ENCODE data around the gene NOTO.
A peak's percentile ranks its signal among the peaks of the same experiment; 100 is the strongest.
"Not testable (repeated sequence)": the region's sequence is repeated elsewhere in the genome, so short reads cannot be mapped to it uniquely, and the experiment has no call there.

The NOTO gene

DNA sequence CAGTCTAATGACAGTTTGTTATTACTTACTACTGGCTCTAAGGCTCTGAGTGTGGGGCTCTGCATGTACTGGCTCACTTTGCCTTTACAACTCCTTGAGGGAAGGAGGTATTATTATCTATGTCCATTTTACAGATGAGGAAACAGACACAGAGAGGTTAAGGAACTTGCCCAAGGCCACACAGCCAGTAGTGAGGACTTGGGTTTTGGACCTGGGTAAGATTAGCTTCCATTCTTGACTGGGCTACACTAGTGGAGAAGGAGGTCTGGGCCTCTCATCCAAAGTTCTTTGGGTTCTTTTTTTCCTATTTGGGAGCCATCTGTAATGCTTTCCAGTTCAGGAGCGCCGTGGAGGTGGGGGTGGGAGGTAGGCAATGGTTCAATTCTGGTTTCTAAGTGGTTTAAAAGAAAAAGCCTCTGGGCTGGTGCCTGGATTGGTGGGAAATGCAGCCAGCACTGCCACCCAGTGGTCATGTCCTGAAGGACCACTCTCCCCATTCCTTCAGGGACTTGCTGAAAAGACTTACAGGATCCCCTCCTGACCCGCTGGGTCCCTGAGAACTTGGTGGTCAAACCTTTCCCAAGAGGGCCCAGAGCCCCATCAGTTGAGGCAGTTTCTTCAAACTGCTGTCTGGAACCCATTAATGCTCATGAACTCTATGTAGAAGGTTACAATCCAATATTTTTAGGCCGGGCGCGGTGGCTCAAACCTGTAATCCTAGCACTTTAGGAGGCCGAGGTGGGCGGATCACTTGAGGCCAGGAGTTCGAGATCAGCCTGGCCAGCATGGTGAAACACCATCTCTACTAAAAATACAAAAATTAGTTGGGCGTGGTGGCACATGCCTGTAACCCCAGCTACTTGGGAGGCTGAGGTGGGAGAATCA, 38.6 kb upstream of the NOTO start:
- H3K4me3 ChIP-seq (ENCODE audit: low read length): no peak overlapping the region
- no peaks in the 10 kb centered on the region for H3K36me3 ChIP-seq (replicated peaks; ENCODE audit: low read depth, low read length)
- no peaks in the 10 kb centered on the region for H3K9me3 ChIP-seq (ENCODE audit: insufficient read depth, low read length)
- TF ChIP-seq, protein P1, sequence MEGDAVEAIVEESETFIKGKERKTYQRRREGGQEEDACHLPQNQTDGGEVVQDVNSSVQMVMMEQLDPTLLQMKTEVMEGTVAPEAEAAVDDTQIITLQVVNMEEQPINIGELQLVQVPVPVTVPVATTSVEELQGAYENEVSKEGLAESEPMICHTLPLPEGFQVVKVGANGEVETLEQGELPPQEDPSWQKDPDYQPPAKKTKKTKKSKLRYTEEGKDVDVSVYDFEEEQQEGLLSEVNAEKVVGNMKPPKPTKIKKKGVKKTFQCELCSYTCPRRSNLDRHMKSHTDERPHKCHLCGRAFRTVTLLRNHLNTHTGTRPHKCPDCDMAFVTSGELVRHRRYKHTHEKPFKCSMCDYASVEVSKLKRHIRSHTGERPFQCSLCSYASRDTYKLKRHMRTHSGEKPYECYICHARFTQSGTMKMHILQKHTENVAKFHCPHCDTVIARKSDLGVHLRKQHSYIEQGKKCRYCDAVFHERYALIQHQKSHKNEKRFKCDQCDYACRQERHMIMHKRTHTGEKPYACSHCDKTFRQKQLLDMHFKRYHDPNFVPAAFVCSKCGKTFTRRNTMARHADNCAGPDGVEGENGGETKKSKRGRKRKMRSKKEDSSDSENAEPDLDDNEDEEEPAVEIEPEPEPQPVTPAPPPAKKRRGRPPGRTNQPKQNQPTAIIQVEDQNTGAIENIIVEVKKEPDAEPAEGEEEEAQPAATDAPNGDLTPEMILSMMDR (IDR thresholded peaks at IDR 0.05; ENCODE audit: low read depth, low read length): peak; percentile 82
- TF ChIP-seq EZH2phosphoT487 (IDR thresholded peaks at IDR 0.05; ENCODE audit: low read depth): no peak
- no peaks in the 10 kb centered on the region for H3K27me3 ChIP-seq (ENCODE audit: low read depth, low read length)
- no peak overlapping the region for H2AFZ ChIP-seq (ENCODE audit: low read depth, low read length)
- no peak overlapping the region for H3K9ac ChIP-seq (ENCODE audit: low read length)
- H3K79me2 ChIP-seq (ENCODE audit: low read length): no peaks in the 10 kb centered on the region
- 0 out of 2 replicates have a peak overlapping the region, but pooled peaks have one; percentile 27 for H3K4me2 ChIP-seq (ENCODE audit: low read length)
- no peaks in the 10 kb centered on the region for H4K20me1 ChIP-seq (ENCODE audit: insufficient read depth, low read length)
- H3K27ac ChIP-seq (ENCODE audit: low read length): no peak overlapping the region
- no peaks in the 10 kb centered on the region for H3K4me1 ChIP-seq (ENCODE audit: low read length)

GRCh38 chr2:73165978-73166377, 36.4 kb upstream of the NOTO start:
- H2AFZ ChIP-seq (ENCODE audit: low read depth, low read length); H4K20me1 ChIP-seq (ENCODE audit: insufficient read depth, low read length); H3K27ac ChIP-seq (ENCODE audit: low read length); H3K4me1 ChIP-seq (ENCODE audit: low read length); H3K9me3 ChIP-seq (ENCODE audit: insufficient read depth, low read length); H3K4me2 ChIP-seq (ENCODE audit: low read length); H3K36me3 ChIP-seq (replicated peaks; ENCODE audit: low read depth, low read length); H3K79me2 ChIP-seq (ENCODE audit: low read length); H3K4me3 ChIP-seq (ENCODE audit: low read length); H3K27me3 ChIP-seq (ENCODE audit: low read depth, low read length); H3K9ac ChIP-seq (ENCODE audit: low read length): not testable (repeated sequence)

GRCh38 chr2:73166813-73167212, 35.6 kb upstream of the NOTO start:
- H3K27me3 ChIP-seq (ENCODE audit: low read depth, low read length); H3K79me2 ChIP-seq (ENCODE audit: low read length); H3K4me2 ChIP-seq (ENCODE audit: low read length); H3K27ac ChIP-seq (ENCODE audit: low read length); H3K36me3 ChIP-seq (replicated peaks; ENCODE audit: low read depth, low read length); H3K9me3 ChIP-seq (ENCODE audit: insufficient read depth, low read length); H3K4me1 ChIP-seq (ENCODE audit: low read length); H2AFZ ChIP-seq (ENCODE audit: low read depth, low read length); H3K4me3 ChIP-seq (ENCODE audit: low read length); H4K20me1 ChIP-seq (ENCODE audit: insufficient read depth, low read length); H3K9ac ChIP-seq (ENCODE audit: low read length): not testable (repeated sequence)

- not testable (repeated sequence) for H2AFZ ChIP-seq (ENCODE audit: low read depth, low read length); H3K9me3 ChIP-seq (ENCODE audit: insufficient read depth, low read length); H3K27me3 ChIP-seq (ENCODE audit: low read depth, low read length); H3K4me3 ChIP-seq (ENCODE audit: low read length); H3K4me1 ChIP-seq (ENCODE audit: low read length); H3K27ac ChIP-seq (ENCODE audit: low read length); H4K20me1 ChIP-seq (ENCODE audit: insufficient read depth, low read length); H3K9ac ChIP-seq (ENCODE audit: low read length); H3K79me2 ChIP-seq (ENCODE audit: low read length); H3K36me3 ChIP-seq (replicated peaks; ENCODE audit: low read depth, low read length); H3K4me2 ChIP-seq (ENCODE audit: low read length)
Observed at GRCh38 chr2:73168348-73168747, 34.0 kb upstream of the NOTO start.

GRCh38 chr2:73170341-73170740, 32.0 kb upstream of the NOTO start:
- H3K36me3 ChIP-seq (replicated peaks; ENCODE audit: low read depth, low read length); H3K27me3 ChIP-seq (ENCODE audit: low read depth, low read length); H3K4me1 ChIP-seq (ENCODE audit: low read length); H3K4me2 ChIP-seq (ENCODE audit: low read length); H3K27ac ChIP-seq (ENCODE audit: low read length); H3K9ac ChIP-seq (ENCODE audit: low read length); H4K20me1 ChIP-seq (ENCODE audit: insufficient read depth, low read length); H3K79me2 ChIP-seq (ENCODE audit: low read length); H3K9me3 ChIP-seq (ENCODE audit: insufficient read depth, low read length); H2AFZ ChIP-seq (ENCODE audit: low read depth, low read length); H3K4me3 ChIP-seq (ENCODE audit: low read length): not testable (repeated sequence)

DNA sequence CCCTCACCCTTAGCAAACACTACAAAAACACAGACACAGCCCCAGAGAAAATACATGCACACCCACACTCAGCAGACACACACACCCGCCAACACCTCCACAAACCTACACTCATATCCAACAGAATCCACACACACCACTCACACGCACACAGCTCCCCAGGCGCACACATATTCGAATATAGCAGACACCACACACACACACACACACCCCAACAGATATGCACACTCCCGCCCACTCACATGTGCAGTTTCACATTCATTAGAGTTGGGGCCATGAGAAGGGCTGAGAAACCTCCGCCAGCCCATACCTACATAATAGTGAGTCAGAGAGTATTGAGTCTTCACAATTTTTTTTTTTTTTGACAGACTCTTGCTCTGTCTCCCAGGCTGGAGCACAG, 29.4 kb upstream of the NOTO start:
- TF ChIP-seq EZH2phosphoT487 (IDR thresholded peaks at IDR 0.05; ENCODE audit: low read depth): no peak
- TF ChIP-seq, protein P1 (IDR thresholded peaks at IDR 0.05; ENCODE audit: low read depth, low read length): no peak
- H3K4me1 ChIP-seq (ENCODE audit: low read length): peaks cover 9% of the 10 kb centered on the region
- peaks cover 8% of the 10 kb centered on the region; the same call in 1 of the 2 replicates for H3K27me3 ChIP-seq (ENCODE audit: low read depth, low read length)
- no peaks in the 10 kb centered on the region for H4K20me1 ChIP-seq (ENCODE audit: insufficient read depth, low read length)
- no peak overlapping the region for H3K4me2 ChIP-seq (ENCODE audit: low read length)
- H3K4me3 ChIP-seq (ENCODE audit: low read length): no peak overlapping the region
- H2AFZ ChIP-seq (ENCODE audit: low read depth, low read length): no peak overlapping the region
- H3K27ac ChIP-seq (ENCODE audit: low read length): no peak overlapping the region
- H3K9ac ChIP-seq (ENCODE audit: low read length): no peak overlapping the region
- no peaks in the 10 kb centered on the region for H3K36me3 ChIP-seq (replicated peaks; ENCODE audit: low read depth, low read length)
- H3K9me3 ChIP-seq (ENCODE audit: insufficient read depth, low read length): no peaks in the 10 kb centered on the region
- H3K79me2 ChIP-seq (ENCODE audit: low read length): no peaks in the 10 kb centered on the region

All from OCI-LY3 (cell line).